B cell (primary cell): Measurements from ENCODE around the gene PDLIM4.

Experiments
- CTCF ChIP-seq: fragments of 200-600 bp; IDR thresholded peaks from one replicate; pipeline ENCODE4 v1.8.0; 2022; ENCODE audit warnings: antibody characterized with exemption, mild to moderate bottlenecking
- EZH2 ChIP-seq: IDR thresholded peaks from 2 replicates; pipeline ENCODE4 v1.6.1; 2012; ENCODE audit warnings: borderline replicate concordance, low read depth, mild to moderate bottlenecking, moderate library complexity, low read length; ENCODE audit not compliant: insufficient read depth, poor library complexity, severe bottlenecking

DNA sequence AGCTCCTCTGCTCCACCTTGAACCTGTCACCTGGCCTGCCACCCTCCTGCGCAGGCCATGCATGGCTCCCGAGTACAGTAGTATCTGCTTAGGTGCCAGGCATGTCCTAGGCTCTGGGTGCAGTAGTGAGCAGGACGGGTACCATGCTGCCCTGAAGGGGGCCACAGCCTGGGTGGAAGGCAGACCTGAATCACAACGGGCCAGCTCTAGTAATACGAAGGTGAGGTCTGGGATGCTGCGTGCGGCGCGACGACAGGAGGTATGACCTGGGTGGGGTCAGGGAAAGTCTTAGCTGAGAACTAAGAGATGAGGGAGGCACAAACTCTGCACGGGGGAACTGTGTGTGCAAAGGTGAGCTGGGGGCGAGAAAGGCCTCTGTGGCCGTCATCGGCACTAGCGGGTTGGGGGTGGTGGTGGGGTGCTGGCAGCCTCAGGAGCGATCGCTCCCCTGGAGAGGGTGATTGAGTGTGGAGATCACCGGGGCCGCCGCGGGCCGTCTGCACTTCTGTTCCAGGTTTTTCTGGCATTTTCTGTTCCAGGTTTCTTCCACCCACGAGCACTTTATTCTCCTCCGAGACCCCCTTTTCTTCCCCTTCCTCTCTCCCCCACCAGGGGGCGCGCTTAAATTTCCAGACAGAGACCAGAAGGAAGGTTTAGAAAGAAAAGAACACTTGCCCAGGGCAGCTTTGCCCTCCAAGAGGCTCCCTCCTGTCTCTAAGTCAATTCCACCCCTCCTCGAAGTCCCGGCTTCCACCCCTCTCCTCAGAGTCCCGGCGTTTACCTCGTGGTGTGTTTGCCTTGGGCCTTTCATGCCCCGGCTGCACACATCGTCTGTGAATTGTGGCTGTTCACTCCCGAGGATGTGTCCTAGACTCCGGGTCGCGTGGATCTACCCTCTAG lies 15.1 kb downstream of the PDLIM4 start:
- TF ChIP-seq CTCF (peak; percentile 85), EZH2 (no peak)
